MCF 10A (cell line): Measurements from ENCODE around the gene PIK3R5. TPM values are rescaled to one million over a fixed set of nuclear protein-coding genes. Genes with fewer than 3 reads are reported as not detected.
"Not testable (repeated sequence)": the region's sequence is repeated elsewhere in the genome, so short reads cannot be mapped to it uniquely, and the experiment has no call there.

ENCODE experiments used
- BruUV-seq: library from RNA; stranded (reverse); fragments of 400-500 nt; replicated peaks from 2 replicates; lab custom pipeline; 2021; lab: Mats Ljungman, UMichigan
- CTCF ChIA-PET: fragments of 300-600 bp; sonication (Branson Sonifier 250); formaldehyde crosslinking; extraction: SDS; loops from one replicate; lab custom pipeline; 2021; ENCODE audit warnings: antibody characterized with exemption, inconsistent platforms; lab: Yijun Ruan, JAX
- POLR2A ChIA-PET: fragments of 300-600, 350-650 bp; sonication (Branson Sonifier 250); formaldehyde crosslinking; extraction: SDS; loops from one replicate; lab custom pipeline; 2020; ENCODE audit warnings: antibody characterized with exemption, inconsistent platforms; lab: Yijun Ruan, JAX
- DNase-seq: peaks from one replicate; pipeline ENCODE4 v3.0.0-alpha.2; 2018; ENCODE audit not compliant: unreplicated experiment
- H3K27ac Mint-ChIP-seq: one replicate; pipeline ENCODE4 v1.8.0; 2022; ENCODE audit warnings: mild to moderate bottlenecking, low read depth, mixed read lengths; ENCODE audit not compliant: unreplicated experiment
- H3K27me3 Mint-ChIP-seq: one replicate; pipeline ENCODE4 v1.8.0; 2022; ENCODE audit warnings: mixed read lengths; ENCODE audit not compliant: insufficient read depth, unreplicated experiment
- H3K36me3 Mint-ChIP-seq: one replicate; pipeline ENCODE4 v1.8.0; 2022; ENCODE audit warnings: mild to moderate bottlenecking, moderate library complexity, mixed read lengths; ENCODE audit not compliant: insufficient read depth, unreplicated experiment
- H3K4me1 Mint-ChIP-seq: one replicate; pipeline ENCODE4 v1.8.0; 2022; ENCODE audit warnings: mixed read lengths; ENCODE audit not compliant: insufficient read depth, unreplicated experiment
- H3K4me3 Mint-ChIP-seq: one replicate; pipeline ENCODE4 v1.8.0; 2022; ENCODE audit warnings: mild to moderate bottlenecking, moderate library complexity, mixed read lengths; ENCODE audit not compliant: unreplicated experiment
- H3K9me3 Mint-ChIP-seq: one replicate; pipeline ENCODE4 v1.8.0; 2022; ENCODE audit warnings: mixed read lengths; ENCODE audit not compliant: unreplicated experiment
- CTCF ChIP-seq: fragments of 200-600 bp; IDR thresholded peaks from one replicate; pipeline ENCODE4 v1.8.0; 2022; ENCODE audit warnings: antibody characterized with exemption, mild to moderate bottlenecking; ENCODE audit not compliant: unreplicated experiment
- intact Hi-C: fragments of 100-400 bp; cut with micrococcal nuclease; formaldehyde crosslinking; loops from 2 replicates; pipeline ENCODE4 v1.14.1; 2022
- total RNA-seq: library from RNA; stranded (reverse); gene quantifications from 2 replicates; pipeline ENCODE4 v1.2.3, GENCODE V29; 2022

Gene PIK3R5
- total RNA-seq, 1 experiment from 2014 or later, result not detected

GRCh38 chr17:8857919-8858318, 107.6 kb downstream of the PIK3R5 start:
- CTCF ChIA-PET, result interaction anchor here (0.6 kb wide), 1 partner anchor 406 kb away, joined by 3 read pairs; no protein-coding TSS in a partner anchor
- no peaks in the 10 kb centered on the region for H3K4me1 Mint-ChIP-seq
- no peaks in the 10 kb centered on the region for H3K9me3 Mint-ChIP-seq
- no peak overlapping the region for H3K4me3 Mint-ChIP-seq
- TF ChIP-seq CTCF, result no peak
- no peak overlapping the region for H3K27ac Mint-ChIP-seq
- no peaks in the 10 kb centered on the region for H3K27me3 Mint-ChIP-seq
- intact Hi-C loops, result no loop called here
- POLR2A ChIA-PET, result no interaction called here
- no peaks in the 10 kb centered on the region for H3K36me3 Mint-ChIP-seq
- no TSS peak for BruUV-seq
- no peak for DNase-seq

GRCh38 chr17:8856869-8857575, 108.5 kb downstream of the PIK3R5 start:
- no peak for TF ChIP-seq CTCF
- Mint-ChIP-seq H3K4me1 (no peaks in the 10 kb centered on the region), H3K4me3 (no peak overlapping the region), H3K36me3 (no peaks in the 10 kb centered on the region), H3K9me3 (no peaks in the 10 kb centered on the region), H3K27me3 (no peaks in the 10 kb centered on the region), H3K27ac (no peak overlapping the region)
- no peak for DNase-seq
- intact Hi-C loops, result no loop called here
- ChIA-PET CTCF (interaction anchor here (0.8 kb wide), 1 partner anchor 39 kb away, joined by 3 read pairs; no protein-coding TSS in a partner anchor), POLR2A (no interaction called here)
- no TSS peak for BruUV-seq

GRCh38 chr17:8856205-8856603, 109.3 kb downstream of the PIK3R5 start:
- POLR2A ChIA-PET, intact Hi-C loops, H3K4me3 Mint-ChIP-seq, H3K36me3 Mint-ChIP-seq, DNase-seq, H3K9me3 Mint-ChIP-seq, BruUV-seq, H3K27me3 Mint-ChIP-seq, H3K4me1 Mint-ChIP-seq, H3K27ac Mint-ChIP-seq: not testable (repeated sequence)
- CTCF ChIA-PET, result interaction anchor here (0.6 to 0.8 kb wide), 3 partner anchors 39 to 329 kb away, joined by 3 to 4 read pairs (median 3); no protein-coding TSS in a partner anchor

GRCh38 chr17:8855477-8856204, 109.9 kb downstream of the PIK3R5 start:
- H3K9me3 Mint-ChIP-seq, result no peaks in the 10 kb centered on the region
- no peaks in the 10 kb centered on the region for H3K4me1 Mint-ChIP-seq
- ChIA-PET CTCF (interaction anchor here (0.6 kb wide), 2 partner anchors 83 to 330 kb away, joined by 3 to 4 read pairs; no protein-coding TSS in a partner anchor), POLR2A (no interaction called here)
- DNase-seq, result no peak
- no peak overlapping the region for H3K4me3 Mint-ChIP-seq
- intact Hi-C loops, result no loop called here
- H3K27me3 Mint-ChIP-seq, result no peaks in the 10 kb centered on the region
- no peaks in the 10 kb centered on the region for H3K36me3 Mint-ChIP-seq
- BruUV-seq, result no TSS peak
- no peak for TF ChIP-seq CTCF
- H3K27ac Mint-ChIP-seq, result no peak overlapping the region
